Activated CD8-positive, alpha-beta memory T cell treated with anti-CD3 and anti-CD28 coated beads for 24 hours (primary cell): Measurements from ENCODE around the gene LTBP4.

Experiments used
- DNase-seq: peaks from one replicate; pipeline ENCODE4 v3.0.0-alpha.2; 2020

The LTBP4 gene

GRCh38 chr19:40598918-40599307 lies 2.3 kb upstream of the LTBP4 start:
- peak; percentile 65 for DNase-seq

- peak; percentile 62 for DNase-seq
These were observed 1.8 kb upstream of the LTBP4 start for GRCh38 chr19:40599331-40599901.

- DNase-seq, result no peak
These were observed 1.1 kb upstream of the LTBP4 start for GRCh38 chr19:40599902-40600569.

GRCh38 chr19:40600570-40601133 lies 517 bp upstream of the LTBP4 start:
- DNase-seq, result no peak

GRCh38 chr19:40603071-40603388 lies 1.9 kb downstream of the LTBP4 start:
- DNase-seq, result no peak

GRCh38 chr19:40603389-40604170 lies 2.4 kb downstream of the LTBP4 start:
- peak; percentile 96 for DNase-seq

GRCh38 chr19:40604171-40604646 lies 3.0 kb downstream of the LTBP4 start:
- DNase-seq, result no peak

GRCh38 chr19:40604647-40605215 lies 3.6 kb downstream of the LTBP4 start:
- peak; percentile 66 for DNase-seq

GRCh38 chr19:40605216-40605971 lies 4.2 kb downstream of the LTBP4 start:
- DNase-seq, result peak; percentile 91

- no peak for DNase-seq
These were observed 6.4 kb downstream of the LTBP4 start for GRCh38 chr19:40607311-40608239.

- DNase-seq, result no peak
These were observed 7.1 kb downstream of the LTBP4 start for GRCh38 chr19:40608240-40608621.

GRCh38 chr19:40608957-40609356 lies 7.8 kb downstream of the LTBP4 start:
- DNase-seq, result no peak

GRCh38 chr19:40609561-40610395 lies 8.6 kb downstream of the LTBP4 start:
- DNase-seq, result peak; percentile 97

GRCh38 chr19:40610396-40611064 lies 9.4 kb downstream of the LTBP4 start:
- DNase-seq, result no peak

GRCh38 chr19:40611096-40611495 lies 9.9 kb downstream of the LTBP4 start:
- peak; percentile 62 for DNase-seq

- no peak for DNase-seq
These were observed 10.9 kb downstream of the LTBP4 start for GRCh38 chr19:40611900-40612698.

GRCh38 chr19:40612831-40613689 lies 11.9 kb downstream of the LTBP4 start:
- DNase-seq, result peak; percentile 94
